ENCODE data around the gene SLCO4A1. TPM values are rescaled to one million over a fixed set of nuclear protein-coding genes. Genes with fewer than 3 reads are reported as not detected.
A peak's percentile ranks its signal among the peaks of the same experiment; 100 is the strongest.

The SLCO4A1 gene
- total RNA-seq, 1 donor from 2014 or later, result 45.9 TPM

GRCh38 chr20:62642666-62643520, 590 bp downstream of the SLCO4A1 start:
- H3K9me3 ChIP-seq, result no peaks in the 10 kb centered on the region
- peak overlapping the region; percentile 54 to 60 for H3K4me3 ChIP-seq
- H3K27me3 ChIP-seq, result peaks cover 6% of the 10 kb centered on the region
- peak in 1 of 2 donors; percentile 21 for TF ChIP-seq POLR2AphosphoS5 (IDR thresholded peaks at IDR 0.05; ENCODE audit: insufficient read depth in 1 of 2, low read depth in 1 of 2)
- no peak for TF ChIP-seq CTCF (IDR thresholded peaks at IDR 0.05)
- no peak for DNase-seq (ENCODE audit: extremely low spot score in 2 of 2)
- peak overlapping the region; percentile 70 for H3K27ac ChIP-seq
- intact Hi-C loops (cut with DNase I), result no loop called here
- H3K4me1 ChIP-seq, result peaks cover 53% of the 10 kb centered on the region
- H3K36me3 ChIP-seq, result no peaks in the 10 kb centered on the region

GRCh38 chr20:62643521-62644043, 1.3 kb downstream of the SLCO4A1 start:
- Histone ChIP-seq H3K9me3 (no peaks in the 10 kb centered on the region), H3K4me1 (peaks cover 60% of the 10 kb centered on the region), H3K27ac (peak overlapping the region; percentile 70), H3K27me3 (peaks cover 6% of the 10 kb centered on the region), H3K36me3 (no peaks in the 10 kb centered on the region), H3K4me3 (peak overlapping the region; percentile 54 to 60)
- no peak for TF ChIP-seq POLR2AphosphoS5 (IDR thresholded peaks at IDR 0.05; ENCODE audit: insufficient read depth in 1 of 2, low read depth in 1 of 2)
- no peak for TF ChIP-seq POLR2A (IDR thresholded peaks at IDR 0.05)
- no peak for TF ChIP-seq CTCF (IDR thresholded peaks at IDR 0.05)
- DNase-seq (ENCODE audit: extremely low spot score in 2 of 2), result no peak
- intact Hi-C loops (cut with DNase I), result no loop called here

GRCh38 chr20:62644044-62644795, 1.9 kb downstream of the SLCO4A1 start:
- Histone ChIP-seq H3K4me3 (peak overlapping the region; percentile 54 to 60), H3K36me3 (no peaks in the 10 kb centered on the region), H3K4me1 (peaks cover 62% of the 10 kb centered on the region), H3K27ac (peak overlapping the region; percentile 70), H3K27me3 (peaks cover 6% of the 10 kb centered on the region), H3K9me3 (no peaks in the 10 kb centered on the region)
- no peak for TF ChIP-seq CTCF (IDR thresholded peaks at IDR 0.05)
- peak in 1 of 2 donors; percentile 11 for TF ChIP-seq POLR2AphosphoS5 (IDR thresholded peaks at IDR 0.05; ENCODE audit: insufficient read depth in 1 of 2, low read depth in 1 of 2)
- intact Hi-C loops (cut with DNase I), result no loop called here
- no peak for DNase-seq (ENCODE audit: extremely low spot score in 2 of 2)

GRCh38 chr20:62644802-62645496, 2.6 kb downstream of the SLCO4A1 start:
- H3K9me3 ChIP-seq, result no peaks in the 10 kb centered on the region
- no peak for TF ChIP-seq POLR2AphosphoS5 (IDR thresholded peaks at IDR 0.05; ENCODE audit: insufficient read depth in 1 of 2, low read depth in 1 of 2)
- no peak for TF ChIP-seq CTCF (IDR thresholded peaks at IDR 0.05)
- no peak for TF ChIP-seq POLR2A (IDR thresholded peaks at IDR 0.05)
- no peak for DNase-seq (ENCODE audit: extremely low spot score in 2 of 2)
- no peaks in the 10 kb centered on the region for H3K36me3 ChIP-seq
- peak overlapping the region; percentile 70 for H3K27ac ChIP-seq
- peaks cover 62% of the 10 kb centered on the region for H3K4me1 ChIP-seq
- intact Hi-C loops (cut with DNase I), result no loop called here
- peak overlapping the region; percentile 4 to 54 for H3K4me3 ChIP-seq
- peaks cover 6% of the 10 kb centered on the region for H3K27me3 ChIP-seq

All from vagina (tissue), 2 donors.